Fibroblast of villous mesenchyme (primary cell): ENCODE results near the gene ACOT8. TPM values are rescaled to one million over a fixed set of nuclear protein-coding genes. Genes with fewer than 3 reads are reported as not detected.

Source experiments
- DNase-seq: peaks from one replicate; pipeline ENCODE4 v3.0.0-alpha.2; 2010; ENCODE audit warnings: low read depth
- H3K4me3 ChIP-seq: 2 replicates; pipeline ENCODE4 v1.5.1; 2011; ENCODE audit warnings: low read depth, mild to moderate bottlenecking, low read length
- CTCF ChIP-seq: IDR thresholded peaks from 2 replicates; pipeline ENCODE4 v1.5.1; 2012; ENCODE audit warnings: low read depth, mild to moderate bottlenecking, low read length; ENCODE audit not compliant: insufficient read depth
- total RNA-seq: library from RNA; depleted of rRNA; stranded (reverse); fragments of >200 nt; gene quantifications from 2 replicates; pipeline ENCODE4 v1.2.3, GENCODE V29; 2012

The ACOT8 gene
- total RNA-seq, 1 donor, result 36.7 TPM

DNA sequence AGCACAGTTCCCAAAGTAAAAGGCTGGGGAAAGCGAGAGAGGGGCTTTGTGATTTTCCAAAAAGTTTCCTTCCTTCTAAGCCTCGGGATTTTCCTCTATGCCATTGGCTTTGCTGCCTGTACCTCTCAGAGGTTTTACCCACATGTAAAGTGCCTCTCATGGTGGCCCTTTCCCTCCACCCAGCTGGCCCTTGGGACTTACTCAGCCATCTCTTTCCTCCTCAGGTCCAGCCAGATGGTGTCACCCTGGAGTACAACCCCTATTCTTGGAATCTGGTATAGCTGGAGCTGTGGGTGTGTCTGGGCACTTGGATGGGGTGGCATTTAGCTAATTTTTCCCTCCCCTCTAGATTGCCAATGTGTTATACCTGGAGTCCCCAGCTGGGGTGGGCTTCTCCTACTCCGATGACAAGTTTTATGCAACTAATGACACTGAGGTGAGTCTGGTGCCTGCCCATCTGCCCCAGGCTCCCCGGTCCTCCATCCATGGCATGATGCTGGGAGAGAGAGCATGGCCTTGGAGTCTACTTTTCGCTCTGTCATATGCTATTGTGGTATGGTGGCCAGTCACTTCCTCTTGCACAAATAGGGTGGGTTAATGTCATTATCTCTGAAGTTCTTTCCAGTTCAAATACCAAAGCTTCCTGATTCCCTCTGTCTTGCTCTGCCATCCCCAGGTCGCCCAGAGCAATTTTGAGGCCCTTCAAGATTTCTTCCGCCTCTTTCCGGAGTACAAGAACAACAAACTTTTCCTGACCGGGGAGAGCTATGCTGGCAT lies 35.0 kb upstream of the ACOT8 start:
- H3K4me3 ChIP-seq, result peak overlapping the region; percentile 82
- peak; percentile 27 for DNase-seq
- peak; percentile 13 for TF ChIP-seq CTCF

DNA sequence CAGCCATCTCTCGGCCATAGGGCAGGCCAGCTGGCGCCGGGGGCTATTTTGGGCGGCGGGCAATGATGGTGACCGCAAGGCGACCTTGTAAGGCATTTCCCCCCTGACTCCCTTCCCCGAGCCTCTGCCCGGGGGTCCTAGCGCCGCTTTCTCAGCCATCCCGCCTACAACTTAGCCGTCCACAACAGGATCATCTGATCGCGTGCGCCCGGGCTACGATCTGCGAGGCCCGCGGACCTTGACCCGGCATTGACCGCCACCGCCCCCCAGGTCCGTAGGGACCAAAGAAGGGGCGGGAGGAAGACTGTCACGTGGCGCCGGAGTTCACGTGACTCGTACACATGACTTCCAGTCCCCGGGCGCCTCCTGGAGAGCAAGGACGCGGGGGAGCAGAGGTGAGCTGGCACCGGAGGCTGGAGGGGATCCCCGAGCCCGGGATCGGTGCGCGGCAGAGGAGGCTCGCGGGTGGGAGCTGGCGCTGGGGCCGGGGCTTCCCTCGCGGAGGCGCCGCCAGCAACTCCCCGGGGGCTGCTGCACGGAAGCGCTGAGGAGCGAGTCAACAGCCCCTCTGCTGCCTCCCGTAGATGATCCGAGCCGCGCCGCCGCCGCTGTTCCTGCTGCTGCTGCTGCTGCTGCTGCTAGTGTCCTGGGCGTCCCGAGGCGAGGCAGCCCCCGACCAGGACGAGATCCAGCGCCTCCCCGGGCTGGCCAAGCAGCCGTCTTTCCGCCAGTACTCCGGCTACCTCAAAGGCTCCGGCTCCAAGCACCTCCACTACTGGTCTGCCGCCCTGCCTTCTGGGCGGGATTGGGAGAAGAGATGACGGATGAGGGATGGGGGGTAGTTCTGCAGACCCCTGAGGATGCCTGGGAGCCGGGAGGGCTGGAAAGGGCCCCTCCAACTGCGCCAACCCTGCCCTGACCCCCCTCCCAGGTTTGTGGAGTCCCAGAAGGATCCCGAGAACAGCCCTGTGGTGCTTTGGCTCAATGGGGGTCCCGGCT lies 34.1 kb upstream of the ACOT8 start, which contains the start of the genes CTSA and NEURL2:
TSS of gene CTSA (plus strand) at position 351 of the 999 bp plus-strand sequence. CDS start at position 585, 234 bp downstream.
TSS of gene NEURL2 (minus strand) at position 224 of the 999 bp plus-strand sequence. CDS start at position 7, 217 bp downstream.
- H3K4me3 ChIP-seq, result peak within 1 kb of the TSS; percentile 82
- no peak for TF ChIP-seq CTCF
- DNase-seq, result peak; percentile 90

DNA sequence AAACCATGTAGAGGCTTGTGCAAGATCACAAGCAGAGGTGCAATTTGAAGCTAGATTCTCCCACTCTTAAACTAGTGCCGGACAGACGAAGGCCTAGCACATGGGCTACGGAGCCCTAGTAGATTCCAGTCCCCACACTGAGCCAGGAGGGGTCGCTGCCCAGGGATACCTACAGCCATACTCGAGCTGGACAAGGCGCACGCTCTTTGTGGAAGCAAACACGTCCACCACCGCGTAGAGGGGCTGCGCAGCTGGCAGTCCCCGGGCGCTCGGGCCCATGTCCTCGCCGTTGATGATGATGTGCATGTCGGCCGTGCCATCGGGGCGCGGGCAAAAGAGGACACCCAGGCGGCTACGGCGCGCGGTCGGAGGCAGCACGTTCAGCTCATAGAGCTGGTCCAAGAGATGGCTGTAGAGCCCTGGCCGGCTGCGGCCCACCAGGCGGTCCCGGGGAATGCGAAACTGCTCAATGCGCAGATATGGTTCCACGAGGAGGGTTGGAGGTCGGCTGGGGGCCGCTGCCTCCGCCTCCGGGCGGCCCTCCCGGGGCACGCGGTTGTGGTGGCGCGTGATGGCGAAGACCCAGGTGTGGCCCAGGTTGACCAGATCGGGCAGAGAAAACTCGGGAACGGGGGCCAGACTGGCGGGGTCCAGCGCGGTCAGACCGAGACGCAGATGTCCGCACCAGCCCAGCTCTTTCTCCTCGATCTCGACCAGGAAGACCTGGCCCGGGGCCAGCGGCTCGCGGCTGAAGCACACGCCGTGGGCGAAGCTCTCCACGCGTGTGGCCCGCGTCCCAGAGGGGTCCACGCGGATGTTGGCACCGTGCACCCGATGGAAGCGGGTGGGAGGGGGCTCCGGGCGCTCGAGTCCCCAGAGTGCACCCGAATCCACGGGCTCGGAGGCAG lies 33.1 kb upstream of the ACOT8 start:
- peak overlapping the region; percentile 82 for H3K4me3 ChIP-seq
- TF ChIP-seq CTCF, result peak; percentile 80
- DNase-seq, result peak; percentile 88

GRCh38 chr20:45888681-45889080 lies 31.5 kb upstream of the ACOT8 start:
- no peak for TF ChIP-seq CTCF
- no peak for DNase-seq
- H3K4me3 ChIP-seq, result no peak overlapping the region

GRCh38 chr20:45887346-45887715 lies 30.1 kb upstream of the ACOT8 start, which contains the start of gene SPATA25:
TSS of gene SPATA25 (minus strand) at chr20:45887622. CDS start at chr20:45887590, 32 bp downstream.
- H3K4me3 ChIP-seq, result no peak within 1 kb of the TSS
- no peak for TF ChIP-seq CTCF
- no peak for DNase-seq
